GM18867 (cell line): ENCODE data around the gene COX19.
"Not testable (repeated sequence)": the region's sequence is repeated elsewhere in the genome, so short reads cannot be mapped to it uniquely, and the experiment has no call there.

ENCODE experiments used
- ATAC-seq: cut with Tn5 transposase; IDR thresholded peaks from one replicate; pipeline ENCODE4 v1.9.1; 2021; ENCODE audit warnings: mild to moderate bottlenecking, moderate library complexity; ENCODE audit not compliant: unreplicated experiment

Gene COX19

DNA sequence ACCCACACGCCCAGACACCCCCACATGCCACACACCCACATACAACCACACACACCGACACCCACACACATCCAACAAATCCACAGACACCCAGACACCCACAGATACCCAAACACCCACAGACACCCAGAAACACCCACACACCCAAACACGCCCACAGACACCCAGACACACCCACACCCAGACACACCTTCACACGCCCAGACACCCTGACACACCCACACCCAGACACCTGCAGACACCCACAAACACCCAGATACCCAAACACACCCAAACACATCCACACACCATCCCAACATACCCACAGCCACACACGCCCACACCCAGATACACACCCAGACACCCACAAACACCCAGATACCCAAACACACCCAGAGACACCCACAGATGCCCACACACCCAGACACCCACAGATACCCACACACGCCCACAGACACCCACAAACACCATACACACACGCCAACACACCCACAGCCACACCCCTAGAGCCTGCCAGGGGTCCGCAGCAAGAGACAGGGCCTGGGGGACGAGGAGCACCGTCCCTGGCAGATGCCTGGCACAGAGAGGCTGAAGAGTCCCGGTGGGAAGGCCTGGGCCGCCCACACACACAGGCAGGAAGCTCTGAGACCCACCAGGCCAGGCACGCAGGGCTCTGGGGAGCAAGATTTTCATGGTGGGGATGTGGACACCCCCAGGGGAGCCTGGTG, 36.1 kb upstream of the COX19 start:
- no peak for ATAC-seq

- ATAC-seq = no peak
Observed at GRCh38 chr7:1010226-1010625, 34.9 kb upstream of the COX19 start.

- no peak for ATAC-seq
Observed at GRCh38 chr7:1009747-1010146, 34.4 kb upstream of the COX19 start.

- no peak for ATAC-seq
Observed at GRCh38 chr7:1008733-1009363, 33.5 kb upstream of the COX19 start.

- no peak for ATAC-seq
Observed at GRCh38 chr7:1007901-1008300, 32.6 kb upstream of the COX19 start.

GRCh38 chr7:1005303-1005702, 30.0 kb upstream of the COX19 start:
- no peak for ATAC-seq

- ATAC-seq = no peak
Observed at GRCh38 chr7:1004018-1004852, 28.9 kb upstream of the COX19 start.

- ATAC-seq = not testable (repeated sequence)
Observed at GRCh38 chr7:1002445-1002844, 27.1 kb upstream of the COX19 start.

DNA sequence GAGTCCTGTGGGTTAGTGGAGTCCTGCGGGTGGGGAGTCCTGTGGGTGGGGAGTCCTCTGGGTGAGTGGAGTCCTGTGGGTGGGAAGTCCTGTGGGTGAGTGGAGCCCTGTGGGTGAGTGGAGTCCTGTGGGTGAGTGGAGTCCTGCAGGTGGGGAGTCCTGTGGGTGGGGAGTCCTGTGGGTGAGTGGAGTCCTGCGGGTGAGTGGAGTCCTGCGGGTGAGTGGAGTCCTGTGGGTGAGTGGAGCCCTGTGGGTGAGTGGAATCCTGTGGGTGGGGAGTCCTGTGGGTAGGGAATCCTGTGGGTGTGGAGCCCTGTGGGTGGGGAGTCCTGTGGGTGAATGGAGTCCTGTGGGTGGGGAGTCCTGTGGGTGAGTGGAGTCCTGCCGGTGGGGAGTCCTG, 26.7 kb upstream of the COX19 start:
- not testable (repeated sequence) for ATAC-seq

DNA sequence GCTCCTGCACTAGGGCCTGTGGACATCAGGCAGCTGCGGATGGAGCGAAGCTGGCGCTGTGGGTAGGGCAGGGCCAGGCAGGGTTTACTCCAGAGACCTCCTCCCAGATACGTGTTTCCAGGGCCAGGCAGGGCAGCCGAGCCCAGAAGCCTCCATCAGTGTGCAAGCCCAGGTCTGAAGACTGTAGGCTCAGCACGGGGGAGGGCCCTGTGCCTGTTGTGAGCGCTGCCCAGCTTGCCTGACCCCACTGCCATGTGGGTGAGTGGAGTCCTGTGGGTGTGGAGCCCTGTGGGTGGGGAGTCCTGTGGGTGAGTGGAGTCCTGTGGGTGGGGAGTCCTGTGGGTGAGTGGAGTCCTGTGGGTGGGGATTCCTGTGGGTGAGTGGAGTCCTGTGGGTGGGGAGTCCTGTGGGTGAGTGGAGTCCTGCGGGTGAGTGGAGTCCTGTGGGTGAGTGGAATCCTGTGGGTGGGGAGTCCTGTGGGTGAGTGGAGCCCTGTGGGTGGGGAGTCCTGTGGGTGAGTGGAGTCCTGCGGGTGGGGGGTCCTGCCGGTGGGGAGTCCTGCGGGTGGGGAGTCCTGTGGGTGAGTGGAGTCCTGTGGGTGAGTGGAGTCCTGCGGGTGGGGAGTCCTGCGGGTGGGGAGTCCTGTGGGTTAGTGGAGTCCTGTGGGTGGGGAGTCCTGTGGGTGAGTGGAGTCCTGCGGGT, 25.9 kb upstream of the COX19 start:
- not testable (repeated sequence) for ATAC-seq

DNA sequence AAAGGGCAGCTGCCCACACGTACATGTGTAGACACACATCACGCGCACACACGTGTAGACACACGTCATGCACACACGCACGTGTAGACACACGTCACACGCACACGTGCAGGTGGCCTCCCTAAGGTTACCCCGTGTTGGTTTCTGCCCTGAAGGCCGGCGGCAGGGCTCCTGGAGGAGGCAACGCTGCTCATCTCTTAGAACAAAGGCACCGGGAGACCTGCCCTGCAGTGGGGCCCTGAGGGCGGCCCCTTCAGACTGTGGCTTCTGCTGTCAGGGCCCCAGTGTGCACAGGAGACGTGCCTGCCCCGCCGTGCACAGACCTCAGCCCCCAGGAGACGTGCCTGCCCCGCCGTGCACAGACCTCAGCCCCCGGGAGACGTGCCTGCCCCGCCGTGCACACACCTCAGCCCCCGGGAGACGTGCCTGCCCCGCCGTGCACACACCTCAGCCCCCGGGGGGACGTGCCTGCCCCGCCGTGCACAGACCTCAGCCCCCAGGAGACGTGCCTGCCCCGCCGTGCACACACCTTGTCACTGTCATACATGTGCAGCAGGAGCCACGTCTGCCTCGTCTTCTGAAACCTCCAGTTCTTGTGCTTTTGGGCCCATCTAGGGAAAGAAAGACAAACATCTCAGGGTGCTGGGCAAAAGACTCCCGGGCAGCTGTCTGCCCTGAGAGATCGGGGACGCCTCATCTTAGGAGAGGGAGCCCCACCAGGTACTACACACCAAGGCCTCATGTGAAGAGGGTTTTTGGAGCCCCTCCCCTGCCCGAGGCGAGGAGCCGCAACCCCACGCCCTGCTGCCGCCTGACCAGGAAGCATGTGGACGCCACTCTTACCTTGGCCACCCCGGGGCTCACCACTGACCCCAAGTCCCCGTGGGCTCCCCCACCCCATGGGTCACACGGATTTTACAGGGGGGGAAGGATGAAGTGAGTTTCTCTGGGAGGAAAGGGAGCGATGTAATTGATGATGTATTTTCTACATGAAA, 24.9 kb upstream of the COX19 start:
- ATAC-seq = no peak

DNA sequence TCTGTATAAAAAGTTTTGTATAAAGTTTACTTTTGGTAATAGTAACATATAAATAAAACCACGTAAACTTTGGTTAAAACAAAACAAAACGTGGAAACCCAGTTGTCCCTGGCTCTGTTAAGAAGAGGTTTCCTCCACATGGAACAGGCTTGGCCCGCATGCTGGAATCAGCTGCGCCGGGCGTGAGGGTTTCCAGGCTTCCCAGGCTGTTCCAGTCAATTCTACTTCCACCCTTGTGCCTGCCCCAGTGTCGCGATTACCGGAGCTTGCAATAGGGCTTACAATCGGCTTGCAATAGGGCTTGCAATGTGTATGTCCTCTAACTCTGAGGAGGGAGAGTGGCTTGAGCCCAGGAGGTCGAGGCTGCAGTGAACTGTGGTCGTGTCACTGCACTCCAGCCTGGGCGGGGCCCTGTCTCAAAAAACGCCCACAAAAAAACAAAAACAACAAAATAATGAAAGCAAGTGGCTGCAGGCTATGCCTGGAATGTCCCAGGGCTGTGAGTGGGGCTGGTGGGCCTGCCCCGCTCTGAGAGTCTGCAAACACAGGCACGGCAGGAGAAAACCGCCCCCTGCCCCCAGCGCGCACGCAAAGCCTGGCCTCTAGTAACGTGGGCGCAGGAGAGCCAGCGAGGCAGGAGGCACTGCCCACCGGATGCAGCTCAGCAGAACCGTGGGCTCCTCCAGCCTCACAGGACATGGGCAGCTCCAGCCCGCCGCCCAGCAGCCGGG, 24.0 kb upstream of the COX19 start:
- ATAC-seq = no peak

GRCh38 chr7:997404-998395, 22.4 kb upstream of the COX19 start:
- ATAC-seq = no peak

- ATAC-seq = no peak
Observed at GRCh38 chr7:996079-996872, 20.9 kb upstream of the COX19 start.

DNA sequence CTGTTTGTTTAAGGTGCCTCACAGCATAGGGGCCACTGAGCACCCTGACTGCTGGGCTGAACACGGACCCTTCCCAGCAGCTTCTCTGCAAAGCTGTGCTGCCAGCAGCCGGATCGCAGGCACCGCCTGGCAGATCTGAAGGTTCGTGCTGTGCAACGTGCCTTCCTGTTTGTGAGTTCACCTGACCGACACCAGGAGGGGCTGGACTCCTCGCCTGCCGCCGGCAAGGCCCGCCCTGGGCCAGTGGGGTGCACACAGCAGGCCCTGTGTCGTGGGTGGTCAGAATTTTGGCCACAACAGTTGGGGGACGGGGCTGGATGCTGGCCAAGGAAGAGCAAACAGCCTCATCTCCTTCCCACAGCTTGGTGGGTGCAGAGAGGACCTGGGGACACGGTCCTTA, 20.2 kb upstream of the COX19 start:
- no peak for ATAC-seq

DNA sequence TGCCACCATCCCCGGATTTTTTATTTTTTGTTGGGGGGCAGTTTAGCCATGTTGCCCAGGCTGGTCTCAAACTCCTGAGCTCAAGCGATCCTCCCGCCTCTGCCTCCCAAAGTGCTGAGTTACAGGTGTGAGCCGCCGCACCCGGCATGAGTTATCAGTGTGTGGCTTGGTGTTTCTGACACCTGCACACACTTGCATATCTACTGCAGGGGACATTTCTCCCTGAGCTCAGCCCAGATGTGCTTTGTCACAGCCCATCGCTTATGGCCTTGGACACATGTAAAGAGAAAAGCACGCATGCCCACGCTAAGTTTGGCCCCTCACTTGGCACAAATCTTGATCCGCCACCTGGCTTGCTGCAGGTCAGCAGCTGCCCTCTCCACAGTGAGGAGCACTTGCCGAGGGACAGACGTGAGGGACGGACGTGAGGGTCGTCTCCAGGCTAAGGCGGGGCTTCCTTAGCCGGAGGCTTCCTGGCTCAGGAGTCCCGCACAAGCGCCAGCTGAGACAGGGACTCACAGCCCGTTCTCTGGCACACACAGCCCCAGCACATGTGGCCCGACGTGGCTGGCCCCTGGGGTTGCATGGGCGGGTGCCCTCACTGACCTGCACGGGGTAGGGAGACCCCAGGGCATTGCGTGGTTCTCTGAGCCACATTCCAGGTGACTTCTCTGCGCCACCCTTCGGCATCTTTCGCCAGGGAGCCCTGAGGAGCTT, 19.4 kb upstream of the COX19 start:
- ATAC-seq = no peak
